ENCODE results near the gene RINL.

Gene RINL, protein sequence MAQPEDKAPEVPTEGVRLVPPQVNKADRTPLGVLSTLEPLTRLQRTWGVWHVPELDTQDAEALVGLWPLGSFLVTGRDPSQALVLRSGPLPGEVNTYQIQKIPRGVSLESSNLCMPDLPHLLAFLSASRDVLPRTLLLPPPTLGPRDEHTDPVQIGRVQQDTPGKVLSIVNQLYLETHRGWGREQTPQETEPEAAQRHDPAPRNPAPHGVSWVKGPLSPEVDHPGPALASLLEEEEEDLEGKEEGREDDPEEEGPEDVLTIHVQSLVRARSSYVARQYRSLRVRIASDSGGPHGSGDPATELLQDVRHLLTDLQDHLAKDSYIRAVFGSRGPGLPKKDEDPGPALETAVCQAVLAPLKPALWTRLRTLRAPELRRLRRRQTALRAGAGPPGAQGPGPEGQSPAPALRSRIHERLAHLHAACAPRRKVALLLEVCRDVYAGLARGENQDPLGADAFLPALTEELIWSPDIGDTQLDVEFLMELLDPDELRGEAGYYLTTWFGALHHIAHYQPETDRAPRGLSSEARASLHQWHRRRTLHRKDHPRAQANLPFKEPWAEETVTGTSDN

DNA sequence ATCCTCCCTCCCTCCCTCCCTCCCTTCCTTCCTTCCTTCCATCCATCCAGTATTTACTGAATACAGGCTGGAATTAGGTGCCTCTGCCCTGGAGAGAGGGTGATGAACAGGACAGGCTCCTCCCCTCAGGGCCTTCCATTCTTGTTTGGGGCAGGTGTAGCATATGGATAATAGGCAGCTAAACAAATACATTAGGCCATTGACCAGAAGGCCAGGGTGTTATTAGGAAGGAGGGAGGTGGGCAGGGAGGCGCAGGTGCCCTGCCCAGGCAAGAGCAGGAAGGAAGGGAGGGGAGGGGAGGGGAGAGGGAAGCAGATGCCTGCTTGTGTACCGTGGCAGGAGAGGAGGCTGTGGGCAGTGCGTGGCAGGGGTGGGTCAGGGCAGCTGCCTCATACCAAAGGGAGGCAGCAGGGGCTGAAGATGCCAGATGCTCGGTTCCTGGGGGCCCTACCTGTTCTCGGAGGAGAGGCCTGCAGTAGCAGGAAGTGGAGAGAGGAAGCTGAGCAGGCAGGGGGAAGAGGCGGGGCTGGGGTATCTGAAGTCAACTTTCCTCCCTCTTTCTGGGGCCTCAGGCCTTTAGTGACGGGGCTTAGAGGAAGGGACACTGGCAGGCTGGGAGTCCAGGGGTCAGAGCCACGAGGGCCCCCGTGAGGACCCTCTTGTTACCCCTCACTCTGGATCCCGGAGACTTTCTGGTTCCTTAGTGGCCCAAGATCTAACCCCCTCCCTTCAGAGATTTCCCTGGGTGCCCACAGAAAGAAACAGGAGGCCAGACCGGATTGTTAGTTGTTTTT lies at the start of gene RINL:
Gene RINL (minus strand): TSS at position 495 of the 794 bp plus-strand sequence. CDS start 1,533 bp downstream, outside the sequence.
- DNase-seq, result peak; percentile 78

DNA sequence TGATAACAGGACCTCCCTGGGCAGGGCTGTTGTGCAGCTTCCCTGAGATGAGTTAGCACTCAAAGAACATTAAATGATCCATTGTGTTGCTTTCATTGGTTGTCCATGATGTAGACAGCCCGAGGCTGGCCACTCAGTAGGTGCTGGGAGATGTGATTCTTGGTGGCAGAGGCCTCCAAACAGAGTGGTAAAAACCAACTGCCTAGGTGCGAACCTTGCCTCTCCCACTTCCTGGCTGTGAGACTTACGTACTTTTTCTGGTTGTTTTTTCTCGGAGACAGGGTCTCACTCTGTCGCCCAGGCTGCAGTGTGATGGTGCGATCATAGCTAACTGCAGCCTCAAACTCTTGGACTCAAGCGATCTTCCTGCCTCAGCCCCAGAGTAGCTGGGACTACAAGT lies 46.3 kb upstream of the RINL start:
- no peak for DNase-seq

DNA sequence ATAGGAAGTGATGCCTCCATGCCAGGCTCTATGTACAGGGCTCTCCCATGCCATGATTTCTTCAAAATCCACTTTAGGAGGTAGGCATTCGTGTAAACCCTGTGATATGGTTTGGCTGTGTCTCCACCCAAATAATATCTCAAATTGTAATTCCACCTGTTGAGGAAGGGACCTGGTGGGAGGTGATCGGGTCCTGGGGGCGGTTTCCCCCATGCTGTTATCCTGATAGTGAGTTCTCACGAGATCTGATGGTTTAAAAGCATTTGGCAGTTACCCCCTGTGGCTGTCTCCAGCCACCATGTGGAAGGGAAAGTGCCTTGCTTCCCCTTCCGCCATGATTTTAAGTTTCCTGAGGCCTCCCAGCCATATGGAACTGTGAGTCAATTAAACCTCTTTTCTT lies 44.4 kb upstream of the RINL start:
- DNase-seq, result no peak

DNA sequence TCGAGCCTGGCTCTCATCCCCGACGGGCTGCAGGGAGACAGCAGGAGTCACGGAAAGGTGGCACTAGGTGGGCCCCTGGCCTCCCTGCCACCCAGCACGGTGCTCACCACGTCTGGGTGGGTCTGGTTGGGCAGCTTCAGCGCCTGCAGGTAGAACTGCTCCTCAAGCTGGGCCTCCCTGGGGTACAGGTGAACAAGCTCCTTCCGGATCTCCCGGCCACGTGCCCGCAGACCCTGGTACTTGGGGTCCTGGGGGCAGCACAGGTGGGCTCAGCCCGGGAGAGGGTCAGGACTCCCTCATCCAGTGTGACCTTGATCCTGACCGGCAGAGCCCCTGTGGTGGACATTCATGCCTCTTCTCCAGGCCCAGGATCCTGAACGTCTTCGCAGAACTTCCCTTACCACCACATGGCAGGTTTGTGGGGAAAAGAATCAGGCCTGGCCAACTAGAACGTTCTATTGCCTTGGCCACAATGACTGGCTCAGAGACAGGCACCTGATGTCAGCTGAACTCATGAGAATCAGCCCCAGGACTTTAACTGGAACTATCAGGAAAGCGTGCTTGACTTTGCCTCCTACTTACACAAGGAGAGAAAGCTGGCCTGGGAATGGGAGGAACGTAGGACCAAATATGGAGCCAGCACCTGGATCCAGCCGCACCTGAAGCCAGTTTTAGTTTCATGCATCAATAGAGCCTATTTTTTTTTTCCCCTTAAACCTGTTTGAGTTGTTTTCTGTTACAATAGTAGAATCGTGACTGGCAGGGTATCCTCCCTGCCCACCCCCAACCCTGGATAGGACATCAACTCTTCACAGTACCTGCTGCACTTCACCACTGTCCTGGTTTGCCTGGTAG lies 43.6 kb upstream of the RINL start:
- DNase-seq, result no peak

DNA sequence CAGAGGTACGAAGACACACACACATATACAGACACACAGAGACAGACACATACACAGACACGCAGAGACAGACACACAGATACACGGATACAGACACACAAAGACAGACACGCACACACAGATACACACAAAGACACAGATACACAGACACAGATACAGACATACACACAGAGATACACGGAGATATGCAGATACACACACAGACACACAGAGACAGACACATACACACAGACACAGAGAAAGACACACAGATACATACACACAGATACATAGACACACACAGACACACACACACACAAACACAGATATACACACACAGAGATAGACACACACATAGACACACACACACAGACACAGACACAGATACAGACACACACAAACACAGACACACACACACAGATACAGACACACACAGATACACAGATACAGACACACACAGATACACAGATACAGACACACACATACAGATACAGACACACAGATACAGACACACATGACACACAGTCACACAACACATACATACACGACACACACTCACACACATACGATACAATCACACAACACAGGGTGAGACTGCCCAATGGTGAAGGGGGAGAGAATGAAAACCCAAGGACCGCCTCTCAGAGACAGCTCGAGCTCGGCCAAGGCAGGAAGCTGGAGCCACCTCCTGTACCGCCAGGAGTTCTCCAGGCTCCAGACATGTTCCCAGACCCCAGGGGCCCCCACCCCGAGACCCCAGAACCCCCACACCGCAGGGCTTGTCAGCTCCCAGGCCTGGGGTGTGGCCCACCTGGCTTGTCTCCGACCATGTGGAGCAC lies 42.7 kb upstream of the RINL start:
- DNase-seq, result no peak

DNA sequence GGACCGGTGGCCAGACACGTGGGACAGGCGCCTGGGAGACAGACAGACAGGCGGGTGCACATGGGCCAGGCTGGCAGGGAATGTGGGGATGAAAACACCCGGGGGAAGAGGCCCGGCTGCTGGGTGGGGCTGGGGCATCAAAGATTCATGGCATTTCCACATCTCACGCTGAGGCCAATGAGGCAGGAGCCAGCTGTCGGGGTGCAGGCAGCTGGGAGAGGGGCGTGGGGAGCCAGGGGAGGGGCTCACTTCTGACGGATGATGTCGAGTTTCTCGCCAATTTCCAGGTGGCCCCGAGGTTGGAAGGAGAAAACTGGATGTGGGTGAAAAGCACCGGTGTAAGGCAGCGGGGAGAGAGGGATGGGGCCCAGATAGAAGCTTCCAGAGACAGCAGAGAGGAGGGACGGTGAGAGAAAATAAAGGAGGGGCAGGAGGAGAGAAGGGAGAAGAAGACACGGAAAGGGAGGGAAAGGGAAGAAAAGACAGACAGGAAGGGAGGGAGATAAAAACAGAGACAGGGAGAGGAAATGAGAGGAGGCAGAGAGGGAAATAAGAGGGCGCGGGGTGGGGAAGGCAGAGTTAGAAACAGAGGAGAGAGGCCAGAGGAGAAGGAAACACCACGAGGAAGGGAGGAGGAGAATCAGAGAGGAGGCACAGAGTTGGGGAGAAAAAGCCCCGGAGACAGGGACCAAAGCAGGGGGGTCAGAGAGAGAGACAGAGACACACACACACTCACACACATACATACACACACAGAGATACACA lies 41.9 kb upstream of the RINL start:
- DNase-seq, result no peak

DNA sequence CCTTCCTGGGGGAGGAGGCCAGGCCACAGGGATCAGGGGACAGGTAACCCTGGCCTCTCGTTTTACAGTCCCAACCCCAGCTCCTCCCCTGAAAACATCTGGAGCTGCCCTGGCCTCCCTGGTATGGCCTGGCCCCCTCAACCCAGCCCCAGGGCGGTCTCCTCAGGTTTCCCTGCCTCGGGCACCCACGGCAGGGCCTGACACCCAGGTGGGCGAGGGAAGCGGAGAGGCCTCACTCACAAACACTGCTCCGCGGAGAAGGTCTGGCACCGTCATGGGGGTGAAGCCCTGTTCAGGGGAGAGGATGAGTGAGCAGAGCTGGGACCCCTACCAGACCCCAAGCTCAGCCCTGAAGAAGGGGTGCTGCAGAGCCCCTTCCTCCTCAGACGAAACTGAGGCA lies 40.5 kb upstream of the RINL start:
- no peak for DNase-seq

DNA sequence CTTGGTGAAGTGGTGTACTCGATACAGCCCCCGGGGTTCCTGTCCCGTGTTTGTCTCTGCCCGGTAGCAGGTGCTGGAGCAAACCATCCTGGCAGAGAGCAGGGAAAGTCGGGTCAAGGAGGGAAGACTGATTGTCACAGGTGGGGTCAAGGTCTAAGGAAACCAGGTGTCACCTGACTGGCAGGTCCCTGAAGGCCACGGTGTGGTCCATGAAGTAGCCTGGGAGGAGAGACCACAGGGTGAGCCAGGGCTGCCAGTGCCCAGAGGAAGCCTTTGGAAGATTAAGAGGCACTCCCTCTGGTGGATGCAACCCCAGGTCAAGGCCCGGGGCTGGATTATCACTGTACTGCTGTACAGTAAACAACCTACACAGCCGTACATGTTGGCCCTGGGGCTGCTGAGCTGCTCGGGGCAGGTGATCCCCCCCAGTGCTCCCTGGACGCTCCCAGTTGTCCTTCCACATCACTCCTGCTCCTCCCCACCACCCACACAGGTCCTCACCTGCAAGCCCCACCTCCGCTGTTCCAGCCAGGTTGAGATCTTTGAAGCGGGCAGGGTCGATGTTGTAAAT lies 39.9 kb upstream of the RINL start:
- DNase-seq, result no peak

DNA sequence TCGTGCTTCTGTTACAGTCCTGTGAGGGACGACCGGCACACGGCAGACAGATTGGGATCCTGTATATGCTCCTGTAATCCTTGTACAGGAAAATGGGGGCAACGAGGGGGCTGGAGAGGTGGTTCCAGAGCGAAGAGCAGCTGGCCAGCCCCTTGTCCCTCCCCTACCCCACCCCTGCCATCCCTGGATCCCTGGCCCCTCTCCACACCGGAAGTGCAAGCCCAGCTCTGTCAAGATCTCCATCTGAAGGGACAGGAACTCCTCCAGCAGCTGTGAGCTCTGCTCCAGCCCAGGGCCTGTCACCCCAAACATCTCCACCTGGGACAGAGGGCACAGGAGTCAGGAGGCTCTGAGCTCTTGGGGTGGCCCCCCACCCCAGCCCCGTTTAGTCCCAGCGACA lies 39.4 kb upstream of the RINL start:
- no peak for DNase-seq

DNA sequence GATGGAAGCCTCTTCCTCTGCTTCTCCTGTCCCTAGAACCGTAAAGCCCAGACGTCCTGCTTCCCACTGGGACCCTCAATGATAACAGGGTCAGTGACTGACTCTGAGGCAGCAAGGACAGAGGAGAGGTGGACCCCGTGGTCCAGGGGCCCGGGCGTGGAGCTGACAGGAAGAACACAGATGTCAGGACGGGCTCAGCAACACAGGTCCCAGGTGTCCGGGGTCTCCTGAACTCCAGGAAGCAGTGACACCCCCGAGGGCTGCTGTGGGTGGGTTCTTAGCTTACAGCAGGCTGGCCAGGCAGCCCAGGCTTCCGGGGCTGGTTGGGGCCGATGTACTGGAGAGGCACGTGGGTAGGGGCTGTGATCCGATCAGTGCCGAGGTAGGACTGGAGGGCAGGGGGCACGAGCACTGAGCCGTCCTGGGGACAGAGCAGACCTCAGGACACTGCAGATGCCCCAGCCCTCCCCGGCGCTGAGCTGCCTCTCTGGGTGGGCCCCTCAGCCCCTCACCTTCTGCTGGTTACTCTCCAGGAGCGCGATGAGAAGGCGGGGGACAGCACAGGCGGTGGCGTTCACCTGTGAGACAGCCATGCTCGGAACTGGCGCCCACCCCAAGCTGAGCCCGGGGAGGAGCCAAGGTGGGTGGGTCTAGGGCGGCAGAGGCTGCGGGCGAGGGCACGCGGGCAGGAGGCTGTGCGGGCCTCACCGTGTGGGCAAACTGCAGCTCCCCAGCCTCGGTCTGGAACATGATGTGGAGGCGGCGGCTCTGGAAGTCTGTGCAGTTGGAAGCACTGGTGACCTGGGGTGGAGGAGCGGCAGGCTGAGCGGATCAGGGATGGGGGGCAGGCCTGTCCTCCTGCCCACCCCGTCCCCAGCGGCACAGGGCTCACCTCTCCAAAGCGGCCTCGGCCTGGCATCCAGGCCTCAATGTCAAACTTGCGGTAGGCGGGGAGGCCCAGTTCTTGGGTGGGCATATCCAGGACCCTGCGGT lies 37.5 kb upstream of the RINL start:
- DNase-seq, result no peak

DNA sequence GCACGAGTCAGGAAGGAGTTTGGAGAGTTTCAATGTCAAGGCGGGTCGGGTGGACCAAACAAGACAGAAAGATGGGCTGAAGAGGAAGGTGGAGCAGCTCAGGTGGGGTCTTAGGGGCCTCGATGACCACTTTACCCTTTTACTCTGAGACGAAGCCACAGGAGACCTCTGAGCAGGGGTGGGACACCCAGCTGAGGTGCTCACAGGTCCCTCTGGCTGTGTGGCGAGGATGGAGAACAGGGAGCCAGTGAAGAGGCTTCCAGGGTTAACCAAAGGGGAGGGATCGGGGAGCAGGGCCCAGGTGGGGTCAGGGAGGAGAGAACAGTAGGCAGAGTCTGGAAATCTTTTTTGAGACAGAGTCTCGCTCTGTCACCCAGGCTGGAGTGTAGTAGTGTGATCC lies 35.9 kb upstream of the RINL start:
- DNase-seq, result no peak

DNA sequence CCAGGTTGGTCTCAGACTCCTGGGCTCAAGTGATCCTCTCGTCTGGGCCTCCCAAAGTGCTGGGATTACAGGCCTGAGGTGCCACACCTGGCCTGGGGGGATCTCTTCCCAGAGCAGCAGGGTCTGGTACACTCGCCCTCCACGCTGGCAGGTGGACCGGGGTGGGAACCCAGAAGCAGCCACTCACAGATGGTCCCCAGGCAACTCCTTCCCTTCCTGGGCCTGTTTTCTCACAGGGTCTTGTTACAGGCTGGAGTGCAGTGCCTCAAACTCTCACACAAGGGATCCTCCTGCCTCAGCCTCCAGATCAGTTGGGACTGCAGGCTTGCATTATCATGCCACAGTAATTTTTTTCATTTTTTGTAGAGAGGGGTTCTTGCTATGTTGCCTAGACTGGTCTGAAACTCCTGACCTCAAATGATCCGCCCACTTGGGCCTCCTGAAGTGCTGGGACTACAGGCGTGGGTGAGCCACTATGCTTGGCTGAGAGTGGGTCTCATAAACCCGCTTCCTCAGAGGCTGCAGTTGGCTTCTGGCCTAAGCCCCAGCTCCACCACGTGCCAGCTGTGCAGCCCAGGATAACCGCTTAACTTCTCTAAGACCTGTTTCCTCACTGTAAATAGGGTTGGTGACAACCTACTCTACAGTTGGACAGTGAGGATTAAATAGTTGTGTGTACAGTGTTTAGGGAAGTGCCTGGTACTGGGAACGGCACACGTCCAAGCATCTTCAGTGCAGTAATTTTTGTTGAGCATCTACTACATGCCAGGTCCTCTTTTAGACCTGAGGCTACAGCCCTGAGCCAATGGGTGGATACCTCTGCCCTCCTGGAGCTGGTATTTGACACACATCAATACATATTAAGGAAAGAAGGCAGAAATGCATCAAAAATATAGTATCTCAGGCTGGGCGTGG lies 34.8 kb upstream of the RINL start:
- DNase-seq, result peak; percentile 19

DNA sequence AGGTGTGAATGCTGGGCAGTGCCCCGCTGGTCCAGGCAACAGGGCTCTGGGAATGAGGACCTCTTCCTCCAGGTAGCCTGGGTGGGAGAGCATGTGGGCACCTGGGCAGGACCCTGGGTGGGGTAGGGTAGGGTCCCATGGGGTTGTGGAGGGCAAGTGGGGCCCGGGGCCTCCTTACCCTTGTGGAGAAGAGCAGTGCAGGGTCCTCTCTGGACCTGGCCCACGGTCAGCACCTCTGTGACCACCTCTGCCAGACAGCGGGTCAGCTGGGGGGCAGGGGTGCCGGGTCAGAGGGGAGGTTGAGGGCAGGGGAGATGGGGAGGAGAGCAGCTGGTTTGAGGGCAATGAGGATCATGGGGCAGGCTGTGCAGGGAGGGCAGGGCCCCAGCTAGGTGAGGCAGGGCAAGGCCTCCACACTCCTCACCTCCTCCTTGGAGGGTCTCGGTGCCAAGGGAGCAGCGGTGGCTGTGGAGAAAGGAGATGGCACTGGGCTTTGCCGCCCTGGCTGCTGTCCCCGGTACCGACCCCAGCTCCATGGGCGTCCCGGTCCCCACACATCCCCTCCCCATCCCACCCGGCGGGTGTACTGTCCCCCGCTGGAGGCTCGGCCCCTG lies 33.4 kb upstream of the RINL start:
- DNase-seq, result no peak

DNA sequence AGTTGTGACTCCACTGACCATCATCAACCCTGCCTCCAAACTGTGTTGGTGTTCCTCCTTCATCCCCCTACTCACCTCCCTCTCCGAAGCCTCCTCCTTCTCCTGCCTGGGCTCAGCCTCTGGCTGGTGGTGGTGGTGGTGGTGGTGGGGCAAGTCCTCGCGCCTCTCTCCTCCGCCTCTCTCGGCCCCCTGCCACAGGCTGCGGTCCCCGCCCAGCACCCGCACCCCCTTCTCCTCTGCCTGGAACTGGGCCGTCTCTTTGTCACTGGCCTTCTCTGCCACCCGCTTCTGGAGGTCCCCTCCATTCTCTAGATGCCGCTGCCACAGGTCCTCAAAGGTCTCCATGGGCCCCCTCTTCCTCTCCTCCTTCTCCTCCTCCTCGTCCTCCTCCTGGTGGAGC lies 32.4 kb upstream of the RINL start:
- no peak for DNase-seq

DNA sequence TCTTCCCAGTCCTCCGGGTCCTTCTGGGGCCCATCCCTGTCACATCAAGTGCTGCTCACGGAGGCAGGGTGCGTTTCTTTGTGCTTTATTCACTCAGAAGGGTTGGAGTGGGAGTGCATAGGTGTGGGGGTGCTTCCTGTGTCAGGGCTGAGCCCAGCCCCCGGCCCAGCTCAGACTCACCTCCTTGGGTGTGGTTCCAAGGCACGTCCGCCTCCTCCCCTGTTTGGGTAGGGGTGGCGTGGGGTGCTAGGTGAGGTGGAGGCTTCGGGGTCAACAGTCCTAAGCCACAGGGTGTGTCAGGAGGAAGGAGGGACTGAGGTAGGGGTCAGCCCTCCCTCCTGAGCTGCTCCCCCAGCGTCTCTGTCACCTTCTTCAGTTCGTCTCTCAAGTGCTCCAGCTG lies 30.8 kb upstream of the RINL start:
- DNase-seq, result no peak

DNA sequence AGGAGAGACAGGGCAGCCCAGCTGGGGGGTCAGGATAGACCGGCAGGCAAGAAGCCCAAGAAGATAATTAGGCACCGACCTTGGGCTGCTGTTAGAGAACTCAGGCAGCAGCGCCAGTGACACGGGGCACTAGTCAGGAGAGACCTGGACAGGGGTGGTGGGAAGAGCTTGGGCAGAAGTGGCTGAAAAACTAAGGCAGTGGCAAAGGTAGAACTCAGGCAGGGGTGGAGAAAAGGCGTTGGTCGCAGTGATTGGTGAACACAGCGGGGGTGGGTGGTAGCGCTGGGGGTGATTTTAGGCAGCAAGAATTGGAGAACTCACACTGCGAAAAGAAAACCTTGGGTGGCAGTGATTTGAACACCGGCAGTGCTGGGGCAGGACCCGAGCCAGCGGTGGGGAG lies 29.6 kb upstream of the RINL start:
- DNase-seq, result no peak

DNA sequence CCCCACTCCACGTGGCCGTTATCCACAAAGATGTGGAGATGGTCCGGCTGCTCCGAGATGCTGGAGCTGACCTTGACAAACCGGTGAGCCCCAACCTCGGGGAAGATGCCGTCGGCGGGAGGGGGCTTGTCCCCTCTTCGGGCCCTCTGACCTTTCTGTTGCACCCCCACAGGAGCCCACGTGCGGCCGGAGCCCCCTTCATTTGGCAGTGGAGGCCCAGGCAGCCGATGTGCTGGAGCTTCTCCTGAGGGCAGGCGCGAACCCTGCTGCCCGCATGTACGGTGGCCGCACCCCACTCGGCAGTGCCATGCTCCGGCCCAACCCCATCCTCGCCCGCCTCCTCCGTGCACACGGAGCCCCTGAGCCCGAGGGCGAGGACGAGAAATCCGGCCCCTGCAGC lies 29.2 kb upstream of the RINL start:
- DNase-seq, result no peak

DNA sequence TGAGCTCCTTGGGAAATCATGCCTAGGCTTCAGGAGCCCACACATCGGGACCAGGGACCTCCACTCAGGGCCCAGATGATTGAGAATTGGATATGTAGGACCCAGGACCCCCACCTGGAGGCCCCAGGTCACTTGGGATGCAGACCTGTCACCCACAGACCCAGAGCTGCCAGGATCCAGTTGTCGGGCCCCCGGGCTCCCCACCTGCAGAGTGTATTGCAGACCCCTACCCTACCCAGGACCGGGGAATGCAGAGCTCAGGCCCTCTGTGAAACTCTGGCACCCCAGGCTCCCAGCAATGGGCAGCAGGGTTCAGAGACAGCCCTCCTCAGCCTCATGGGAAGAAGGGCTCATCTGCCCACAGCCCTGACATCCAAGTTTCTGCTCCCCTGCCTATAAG lies 27.5 kb upstream of the RINL start:
- DNase-seq, result no peak
